MM.1S (cell line): ENCODE measurements around the gene DNAH6.

Experiments used
- DNase-seq: peaks from one replicate; pipeline ENCODE4 v3.0.0-alpha.2; 2015
- H2AFZ ChIP-seq: fragments of 300-600 bp; sonication (generic); 2 replicates; pipeline ENCODE4 v1.6.0; 2016; ENCODE audit warnings: antibody characterized with exemption, low read length
- H3F3A ChIP-seq: fragments of 300-600 bp; sonication (generic); 2 replicates; pipeline ENCODE4 v1.6.1; 2016; ENCODE audit warnings: mild to moderate bottlenecking, antibody characterized with exemption, low read length, moderate library complexity, mixed read lengths; ENCODE audit not compliant: insufficient read depth
- H3K27ac ChIP-seq: fragments of 300-600 bp; sonication (generic); 2 replicates; pipeline ENCODE4 v1.5.1; 2016; ENCODE audit warnings: mild to moderate bottlenecking, low read length
- H3K27me3 ChIP-seq: fragments of 300-600 bp; sonication (generic); replicated peaks from 2 replicates; pipeline ENCODE4 v1.6.0; 2016; ENCODE audit warnings: low read length; ENCODE audit not compliant: insufficient read depth
- H3K36me3 ChIP-seq: fragments of 300-600 bp; sonication (generic); replicated peaks from 2 replicates; pipeline ENCODE4 v1.6.1; 2016; ENCODE audit warnings: mild to moderate bottlenecking, low read length, mixed read lengths; ENCODE audit not compliant: insufficient read depth
- H3K4me1 ChIP-seq: fragments of 300-600 bp; sonication (generic); 2 replicates; pipeline ENCODE4 v1.6.1; 2016; ENCODE audit warnings: low read length, mixed read lengths
- H3K4me2 ChIP-seq: fragments of 300-600 bp; sonication (generic); 2 replicates; pipeline ENCODE4 v1.6.0; 2016; ENCODE audit warnings: low read depth, low read length
- H3K4me3 ChIP-seq: fragments of 300-600 bp; sonication (generic); 2 replicates; pipeline ENCODE4 v1.5.1; 2016; ENCODE audit warnings: low read length, mixed read lengths
- H3K79me2 ChIP-seq: fragments of 300-600 bp; sonication (generic); 2 replicates; pipeline ENCODE4 v1.6.1; 2016; ENCODE audit warnings: mixed run types, low read length, mixed read lengths
- H3K9ac ChIP-seq: fragments of 300-600 bp; sonication (generic); 2 replicates; pipeline ENCODE4 v1.6.1; 2016; ENCODE audit warnings: low read length, mixed read lengths
- H3K9me2 ChIP-seq: fragments of 300-600 bp; sonication (generic); replicated peaks from 2 replicates; pipeline ENCODE4 v1.6.1; 2016; ENCODE audit warnings: mild to moderate bottlenecking, low read length, mixed read lengths; ENCODE audit not compliant: insufficient read depth
- H3K9me3 ChIP-seq: fragments of 300-600 bp; sonication (generic); replicated peaks from 2 replicates; pipeline ENCODE4 v1.6.1; 2016; ENCODE audit warnings: mild to moderate bottlenecking, low read length, mixed read lengths; ENCODE audit not compliant: insufficient read depth
- H4K20me1 ChIP-seq: fragments of 300-600 bp; sonication (generic); 2 replicates; pipeline ENCODE4 v1.6.1; 2016; ENCODE audit warnings: mild to moderate bottlenecking, low read length, moderate library complexity, mixed read lengths; ENCODE audit not compliant: insufficient read depth
- CTCF ChIP-seq: fragments of 300-600 bp; sonication (generic); IDR thresholded peaks from 2 replicates; pipeline ENCODE4 v1.5.1; 2016; ENCODE audit warnings: antibody characterized with exemption, low read length, mixed read lengths
- EZH2 ChIP-seq: fragments of 300-600 bp; sonication (generic); optimal IDR thresholded peaks from 2 replicates; pipeline ENCODE3; 2017; ENCODE audit warnings: low read depth, mild to moderate bottlenecking, antibody characterized with exemption, low read length, mixed read lengths
- EZH2phosphoT487 ChIP-seq: fragments of 300-600 bp; sonication (generic); IDR thresholded peaks from 2 replicates; pipeline ENCODE4 v1.6.1; 2018; ENCODE audit warnings: antibody characterized with exemption, low read length

Gene DNAH6

DNA sequence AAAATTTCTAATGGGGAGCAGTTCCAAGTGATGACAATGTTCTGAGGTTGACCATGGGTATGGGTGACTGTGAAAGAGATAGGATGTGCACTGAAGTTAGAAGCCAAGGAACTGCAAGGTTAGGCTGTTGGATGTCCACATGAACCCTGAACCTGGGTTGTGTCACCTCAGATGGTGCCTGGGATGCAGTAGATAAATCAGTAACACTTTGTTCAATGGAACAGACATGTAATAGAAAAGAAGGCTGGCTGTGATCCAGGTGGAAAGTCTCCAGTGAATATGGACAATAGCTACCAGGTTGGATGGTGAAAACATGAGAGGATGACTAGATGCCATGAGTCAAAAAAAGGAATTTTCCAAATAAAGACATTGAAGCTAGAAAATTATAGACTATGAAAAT is 233.1 kb downstream of the DNAH6 start:
- Histone ChIP-seq H3K27me3 (no peaks in the 10 kb centered on the region), H3K4me3 (no peak overlapping the region), H3K9me3 (no peaks in the 10 kb centered on the region), H4K20me1 (no peaks in the 10 kb centered on the region), H3K4me1 (no peaks in the 10 kb centered on the region), H3K79me2 (no peaks in the 10 kb centered on the region), H2AFZ (no peak overlapping the region), H3K36me3 (no peaks in the 10 kb centered on the region), H3K9me2 (no peaks in the 10 kb centered on the region), H3F3A (no peaks in the 10 kb centered on the region), H3K27ac (no peak overlapping the region), H3K9ac (no peak overlapping the region), H3K4me2 (no peak overlapping the region)
- no peak for TF ChIP-seq EZH2
- TF ChIP-seq EZH2phosphoT487, result no peak
- TF ChIP-seq CTCF, result no peak
- DNase-seq, result no peak

GRCh38 chr2:84755096-84755495 is 238.8 kb downstream of the DNAH6 start:
- no peak for DNase-seq
- no peaks in the 10 kb centered on the region for H3K4me1 ChIP-seq
- H3K4me2 ChIP-seq, result no peak overlapping the region
- H3K27me3 ChIP-seq, result no peaks in the 10 kb centered on the region
- no peaks in the 10 kb centered on the region for H3K36me3 ChIP-seq
- no peaks in the 10 kb centered on the region for H4K20me1 ChIP-seq
- TF ChIP-seq EZH2 (no peak), EZH2phosphoT487 (no peak), CTCF (no peak)
- no peaks in the 10 kb centered on the region for H3K9me3 ChIP-seq
- no peak overlapping the region for H3K4me3 ChIP-seq
- no peaks in the 10 kb centered on the region for H3K9me2 ChIP-seq
- no peak overlapping the region for H3K27ac ChIP-seq
- no peaks in the 10 kb centered on the region for H3F3A ChIP-seq
- H3K9ac ChIP-seq, result no peak overlapping the region
- no peaks in the 10 kb centered on the region for H3K79me2 ChIP-seq
- H2AFZ ChIP-seq, result no peak overlapping the region

DNA sequence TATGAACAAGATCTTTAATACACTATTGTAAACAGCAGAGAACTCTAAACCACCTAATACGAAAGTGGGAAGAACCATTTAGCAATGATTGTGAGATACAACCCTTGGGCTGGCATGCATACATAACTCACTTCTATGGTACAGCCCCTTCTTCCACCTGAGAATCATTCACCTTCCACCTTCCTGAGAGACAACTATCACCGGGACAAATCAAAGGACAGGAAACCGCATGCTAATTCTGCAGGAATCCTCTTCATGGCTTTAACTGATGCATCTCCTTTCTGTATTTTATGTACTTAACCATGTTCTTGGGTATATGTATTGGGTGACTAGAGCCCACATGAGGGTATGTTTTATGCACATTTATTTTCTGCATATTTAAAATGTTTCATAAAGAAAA is 241.3 kb downstream of the DNAH6 start:
- H3F3A ChIP-seq, result no peaks in the 10 kb centered on the region
- no peaks in the 10 kb centered on the region for H3K4me1 ChIP-seq
- no peak overlapping the region for H3K9ac ChIP-seq
- H3K27ac ChIP-seq, result no peak overlapping the region
- no peaks in the 10 kb centered on the region for H3K79me2 ChIP-seq
- no peaks in the 10 kb centered on the region for H3K27me3 ChIP-seq
- no peak overlapping the region for H3K4me2 ChIP-seq
- DNase-seq, result no peak
- H3K9me2 ChIP-seq, result no peaks in the 10 kb centered on the region
- no peaks in the 10 kb centered on the region for H3K9me3 ChIP-seq
- H3K4me3 ChIP-seq, result no peak overlapping the region
- no peaks in the 10 kb centered on the region for H4K20me1 ChIP-seq
- H2AFZ ChIP-seq, result no peak overlapping the region
- no peak for TF ChIP-seq CTCF
- no peaks in the 10 kb centered on the region for H3K36me3 ChIP-seq

DNA sequence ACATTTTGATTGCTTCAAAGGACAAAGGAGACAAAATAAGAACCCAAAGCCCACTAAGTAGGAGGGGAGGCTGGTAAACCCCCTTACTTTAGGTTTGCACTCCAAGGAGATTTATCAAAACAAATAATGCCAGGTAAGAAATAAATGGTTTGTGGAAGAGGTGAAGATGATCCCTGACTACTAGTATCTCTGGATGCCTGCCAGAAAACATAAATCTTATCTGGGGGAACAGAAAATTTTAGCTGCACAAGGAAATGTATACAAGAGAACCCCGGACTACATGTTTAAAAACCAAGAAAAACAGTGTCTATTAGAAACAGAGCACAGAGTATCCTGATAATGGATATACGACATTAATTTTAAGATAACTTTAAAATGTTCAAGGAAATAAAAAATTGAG is 250.5 kb downstream of the DNAH6 start:
- Histone ChIP-seq H3K79me2 (no peaks in the 10 kb centered on the region), H4K20me1 (no peaks in the 10 kb centered on the region), H3K9me2 (no peaks in the 10 kb centered on the region), H3K9me3 (no peaks in the 10 kb centered on the region), H3K4me3 (no peak overlapping the region), H3K36me3 (no peaks in the 10 kb centered on the region), H3K27ac (no peak overlapping the region), H3F3A (no peaks in the 10 kb centered on the region), H3K9ac (no peak overlapping the region), H2AFZ (no peak overlapping the region), H3K27me3 (no peaks in the 10 kb centered on the region), H3K4me2 (no peak overlapping the region), H3K4me1 (no peaks in the 10 kb centered on the region)
- no peak for TF ChIP-seq CTCF
- TF ChIP-seq EZH2phosphoT487, result no peak
- TF ChIP-seq EZH2, result no peak
- no peak for DNase-seq
